HG03103 (cell line): ENCODE measurements around the gene PLCL2.
"Not testable (repeated sequence)": the region's sequence is repeated elsewhere in the genome, so short reads cannot be mapped to it uniquely, and the experiment has no call there.

Experiments used
- ATAC-seq: cut with Tn5 transposase; IDR thresholded peaks from one replicate; pipeline ENCODE4 v1.9.1; 2021; ENCODE audit warnings: low read depth; ENCODE audit not compliant: unreplicated experiment

PLCL2 gene

DNA sequence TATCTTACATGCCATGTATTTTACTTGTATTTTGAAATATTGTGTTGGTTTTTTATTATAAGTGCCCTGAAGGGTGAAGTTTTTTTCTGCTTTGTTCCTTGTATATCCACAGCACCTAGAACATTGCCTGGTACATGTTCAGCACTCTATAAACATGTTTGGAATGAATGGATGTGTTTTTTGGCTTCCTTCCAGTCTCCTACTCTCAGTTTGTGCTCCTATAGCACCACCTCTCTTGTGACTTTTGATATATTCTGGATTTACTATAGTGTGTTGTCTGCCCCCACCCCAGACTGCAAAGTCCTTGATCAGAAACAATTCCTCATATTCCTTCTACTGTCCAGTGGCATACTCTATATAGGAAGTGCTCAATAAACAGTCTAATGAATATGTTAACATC, 60.6 kb downstream of the PLCL2 start:
- ATAC-seq: no peak

DNA sequence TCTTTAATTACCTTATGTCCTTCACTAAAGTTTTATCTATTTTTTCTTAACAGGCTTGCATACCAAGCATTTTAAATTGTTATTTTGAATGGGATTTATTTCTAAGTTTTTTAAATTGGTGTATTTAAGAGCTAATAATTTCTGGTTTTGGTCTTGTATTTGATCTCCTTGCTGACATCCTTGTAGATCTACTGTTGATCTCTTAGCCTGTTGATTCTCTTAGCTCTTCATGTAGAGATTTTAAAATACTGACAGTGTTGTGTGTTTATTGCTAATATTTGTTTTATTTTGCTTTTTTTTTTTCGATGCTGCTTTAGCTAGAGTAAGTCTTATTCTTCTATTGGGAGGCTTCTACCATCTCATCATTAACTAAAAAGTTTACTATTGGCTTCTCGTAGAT, 65.5 kb downstream of the PLCL2 start:
- no peak for ATAC-seq

DNA sequence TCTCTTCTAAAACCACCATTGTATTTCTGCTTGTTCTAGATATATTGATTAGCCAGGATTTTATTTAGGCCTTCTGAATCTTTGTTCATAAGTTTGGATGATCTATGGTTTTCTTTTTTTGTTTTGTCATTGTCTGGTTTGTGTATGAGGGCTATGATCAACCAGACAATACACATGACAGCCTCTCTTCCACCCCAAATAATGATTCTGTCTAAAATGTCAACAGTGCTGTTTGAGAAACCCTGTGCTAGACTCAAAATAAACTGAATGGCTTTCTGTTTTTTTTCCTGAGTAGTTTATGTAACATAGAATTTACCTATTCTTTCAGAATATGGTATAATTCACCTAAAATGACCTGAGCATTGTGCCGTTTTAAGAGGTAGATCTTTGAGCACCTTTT, 66.1 kb downstream of the PLCL2 start:
- ATAC-seq: no peak

DNA sequence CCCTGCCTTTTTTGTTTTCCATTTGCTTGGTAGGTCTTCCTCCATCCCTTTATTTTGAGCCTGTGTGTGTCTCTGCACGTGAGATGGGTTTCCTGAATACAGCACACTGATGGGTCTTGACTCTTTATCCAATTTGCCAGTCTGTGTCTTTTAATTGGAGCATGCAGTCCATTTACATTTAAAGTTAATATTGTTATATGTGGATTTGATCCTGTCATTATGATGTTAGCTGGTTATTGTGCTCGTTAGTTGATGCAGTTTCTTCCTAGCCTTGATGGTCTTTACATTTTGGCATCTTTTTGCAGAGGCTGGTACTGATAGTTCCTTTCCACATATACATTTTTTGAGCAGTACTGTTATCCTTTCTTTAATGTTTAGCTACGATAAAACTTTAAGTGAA, 73.1 kb downstream of the PLCL2 start:
- not testable (repeated sequence) for ATAC-seq

DNA sequence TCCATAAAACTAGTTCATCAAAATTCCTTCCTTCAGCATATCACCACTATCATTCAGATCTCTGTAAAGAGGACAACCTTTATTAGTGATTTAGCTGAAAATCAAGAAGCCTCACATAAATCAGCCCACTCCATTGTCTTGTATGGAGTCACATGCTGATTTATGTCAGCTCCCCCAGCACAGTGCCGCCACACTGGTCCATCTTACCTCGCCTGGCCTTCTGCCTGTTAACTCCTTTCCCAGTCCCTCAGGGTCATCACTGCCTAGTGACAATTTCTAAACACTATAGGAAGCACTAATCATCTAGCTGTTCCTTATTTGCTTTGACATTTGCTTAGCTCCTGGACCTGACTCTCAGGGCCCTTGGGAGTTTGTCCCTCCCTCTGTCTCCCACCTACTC, 75.4 kb downstream of the PLCL2 start:
- no peak for ATAC-seq

DNA sequence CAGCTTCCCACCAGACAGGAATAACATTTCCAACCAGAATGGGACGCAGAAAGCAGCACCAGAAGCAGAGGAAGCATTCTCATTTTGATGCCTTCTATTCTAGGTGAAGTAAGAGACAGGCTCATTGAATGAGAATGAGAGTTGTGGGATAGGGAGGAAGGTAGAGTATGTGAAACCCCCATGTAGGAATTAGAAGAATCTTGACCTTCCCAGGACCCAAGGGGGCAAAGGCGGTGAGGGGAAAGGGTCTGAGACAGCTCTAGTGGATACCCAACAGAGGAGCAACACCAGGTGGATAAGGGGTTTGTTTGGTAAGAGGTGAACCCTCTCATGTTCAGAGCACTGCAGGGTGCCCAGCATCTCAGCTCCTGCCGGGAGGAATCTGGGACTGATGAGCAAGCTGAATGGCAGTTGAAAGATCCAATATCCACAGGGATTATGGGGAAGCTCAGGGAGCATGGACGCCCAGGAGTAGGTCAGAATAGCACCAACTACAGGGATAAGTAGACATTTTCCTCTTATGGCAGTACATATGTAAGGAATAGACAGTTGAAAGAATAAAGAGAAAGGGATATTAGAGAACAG, 77.0 kb downstream of the PLCL2 start:
- no peak for ATAC-seq

DNA sequence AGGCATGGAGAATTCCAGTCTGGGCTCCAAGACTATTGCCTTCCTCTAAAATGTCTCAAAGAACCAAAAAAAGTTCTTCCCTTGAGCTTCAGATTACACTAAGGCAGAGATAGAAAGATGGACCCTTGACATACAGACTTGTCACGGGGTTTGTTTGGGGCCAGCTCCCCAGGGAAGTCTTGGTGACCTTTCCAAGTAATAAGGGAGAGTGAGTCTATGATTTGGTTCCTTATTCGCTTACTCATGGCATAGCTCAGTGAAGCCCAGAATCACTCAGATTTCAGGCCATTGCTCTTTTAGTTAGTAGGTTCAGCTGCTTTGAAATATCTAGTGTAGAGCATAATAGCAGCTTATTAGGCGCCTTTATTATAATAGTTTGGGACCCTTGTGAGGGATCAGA, 90.3 kb downstream of the PLCL2 start:
- no peak for ATAC-seq

DNA sequence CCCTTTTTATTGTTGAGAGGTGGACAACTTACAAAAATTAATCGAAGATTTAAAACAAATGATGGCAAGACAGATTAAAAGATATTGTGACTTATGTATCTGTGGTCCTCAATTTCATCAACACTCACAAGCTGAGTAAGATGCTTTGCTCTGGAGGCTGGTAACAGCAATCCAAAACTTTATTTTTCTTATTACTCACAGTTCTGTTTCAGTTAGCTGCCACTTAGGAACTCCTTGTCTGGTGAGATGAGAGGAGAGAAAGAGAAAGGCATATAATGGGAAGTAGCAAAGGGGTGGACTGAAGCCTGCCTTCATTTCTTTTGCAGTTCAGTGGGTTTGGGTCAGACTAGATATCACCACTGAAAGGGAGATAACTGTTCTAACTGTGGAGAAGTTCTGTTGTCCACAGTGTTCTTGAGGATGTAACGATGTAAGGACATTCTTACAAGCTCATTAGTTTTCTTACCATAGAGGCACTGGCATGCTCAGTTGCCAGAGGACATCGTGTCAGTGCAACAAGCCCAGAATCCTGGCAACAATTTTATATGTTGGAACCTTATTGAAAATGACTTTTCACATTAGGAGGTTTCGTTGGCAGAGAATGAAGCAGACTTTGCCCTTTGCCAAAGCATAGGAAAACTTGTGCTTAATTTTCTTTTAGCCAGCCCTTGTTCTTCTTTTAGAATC, 93.6 kb downstream of the PLCL2 start:
- no peak for ATAC-seq

DNA sequence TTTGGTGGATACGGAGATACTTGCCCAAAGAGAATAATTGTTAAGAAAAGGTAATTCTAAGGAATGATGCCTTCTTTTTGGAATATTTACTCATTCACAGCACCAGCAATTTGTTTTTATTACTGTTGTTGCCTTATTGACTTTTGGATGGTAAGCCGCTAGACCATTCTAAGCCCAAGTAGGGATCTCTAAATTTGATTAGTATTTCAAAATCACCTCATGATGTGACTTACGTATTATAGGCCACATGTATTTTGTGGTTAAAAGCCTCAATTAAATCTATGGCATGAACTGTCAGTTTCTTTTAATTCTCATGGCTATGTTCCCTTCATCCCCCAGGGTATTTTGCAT, 94.1 kb downstream of the PLCL2 start:
- ATAC-seq: no peak

DNA sequence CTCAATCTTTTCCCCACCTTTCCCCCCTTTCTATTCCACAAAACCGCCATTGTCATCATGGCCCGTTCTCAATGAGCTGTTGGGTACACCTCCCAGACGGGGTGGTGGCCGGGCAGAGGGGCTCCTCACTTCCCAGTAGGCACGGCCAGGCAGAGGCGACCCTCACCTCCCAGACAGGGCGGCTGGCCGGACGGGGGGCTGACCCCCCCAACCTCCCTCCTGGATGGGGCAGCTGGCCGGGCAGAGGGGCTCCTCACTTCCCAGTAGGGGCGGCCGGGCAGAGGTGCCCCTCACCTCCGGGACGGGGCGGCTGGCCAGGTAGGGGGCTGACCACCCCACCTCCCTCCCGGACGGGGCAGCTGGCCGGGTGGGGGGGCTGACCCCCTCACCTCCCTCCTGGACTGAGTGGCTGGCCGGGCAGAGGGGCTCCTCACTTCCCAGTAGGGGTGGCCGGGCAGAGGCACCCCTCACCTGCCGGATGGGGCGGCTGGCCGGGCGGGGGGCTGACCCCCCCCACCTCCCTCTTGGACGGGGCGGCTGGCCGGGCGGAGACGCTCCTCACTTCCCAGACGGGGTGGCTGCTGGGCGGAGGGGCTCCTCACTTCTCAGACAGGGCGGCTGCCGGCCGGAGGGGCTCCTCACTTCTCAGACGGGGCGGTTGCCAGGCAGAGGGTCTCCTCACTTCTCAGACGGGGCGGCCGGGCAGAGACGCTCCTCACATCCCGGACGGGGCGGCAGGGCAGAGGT, 95.2 kb downstream of the PLCL2 start:
- not testable (repeated sequence) for ATAC-seq

DNA sequence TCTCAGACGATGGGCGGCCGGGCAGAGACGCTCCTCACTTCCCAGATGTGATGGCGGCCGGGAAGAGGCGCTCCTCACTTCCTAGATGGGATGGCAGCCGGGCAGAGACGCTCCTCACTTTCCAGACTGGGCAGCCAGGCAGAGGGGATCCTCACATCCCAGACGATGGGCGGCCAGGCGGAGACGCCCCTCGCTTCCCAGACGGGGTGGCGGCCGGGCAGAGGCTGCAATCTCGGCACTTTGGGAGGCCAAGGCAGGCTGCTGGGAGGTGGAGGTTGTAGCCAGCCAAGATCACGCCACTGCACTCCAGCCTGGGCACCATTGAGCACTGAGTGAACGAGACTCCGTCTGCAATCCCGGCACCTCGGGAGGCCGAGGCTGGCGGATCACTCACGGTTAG, 95.8 kb downstream of the PLCL2 start:
- not testable (repeated sequence) for ATAC-seq

DNA sequence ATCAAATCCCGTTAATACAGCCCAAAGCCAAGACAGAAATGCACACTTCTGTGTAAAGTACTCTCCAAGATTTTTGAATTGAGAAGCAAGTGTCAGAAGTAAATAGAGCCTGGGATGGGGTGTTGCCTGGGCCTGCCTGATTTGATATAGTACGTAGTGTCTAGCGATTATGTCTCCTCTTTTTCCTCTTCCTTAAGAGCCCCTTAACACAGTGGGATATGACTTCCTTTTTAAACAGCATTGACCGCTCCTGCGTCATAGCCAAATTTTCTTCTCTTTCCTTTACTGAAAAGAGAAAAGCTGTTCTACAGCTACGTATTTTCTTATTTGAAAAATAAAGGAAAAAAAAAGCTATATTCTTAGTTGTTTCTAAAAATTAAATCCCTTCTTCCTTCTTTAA, 97.7 kb downstream of the PLCL2 start:
- no peak for ATAC-seq

DNA sequence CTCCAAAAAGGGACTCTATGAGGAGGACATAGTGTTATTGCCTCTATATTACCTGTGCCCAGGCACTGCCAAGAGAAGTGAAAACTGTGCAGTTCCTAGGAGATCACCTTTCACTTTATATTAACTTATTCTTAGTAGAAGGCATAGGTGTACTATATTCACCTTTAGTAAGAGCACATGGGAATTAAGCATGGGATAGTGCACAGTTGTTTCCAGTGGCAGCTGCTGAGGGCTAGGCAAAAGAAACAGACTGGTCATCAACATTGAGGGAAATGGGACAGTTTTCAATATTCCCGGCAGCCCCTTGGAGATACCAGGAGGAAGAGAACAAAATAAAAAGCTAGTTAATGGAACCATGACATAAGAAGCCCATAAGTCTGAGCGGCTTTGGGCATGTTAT, 100.9 kb downstream of the PLCL2 start:
- no peak for ATAC-seq

DNA sequence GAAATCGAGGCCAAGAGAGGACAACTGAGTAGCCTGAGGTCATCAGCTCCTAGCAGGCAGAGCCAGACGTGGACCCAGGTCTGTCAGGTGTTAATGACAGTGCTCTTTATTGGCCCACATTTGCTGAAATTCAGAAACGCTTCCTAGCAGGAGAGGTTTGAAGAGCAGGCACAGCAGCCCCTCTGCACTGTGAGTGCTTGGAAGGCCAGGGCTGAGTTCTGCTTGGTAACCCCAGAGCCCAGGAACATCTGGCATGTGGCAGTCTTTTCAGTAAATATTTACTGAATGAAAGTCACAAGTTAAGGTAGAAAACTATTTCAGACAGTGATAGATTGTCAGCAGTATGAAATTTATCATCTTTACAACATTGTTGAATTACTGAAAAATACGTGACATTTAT, 102.4 kb downstream of the PLCL2 start:
- ATAC-seq: no peak

DNA sequence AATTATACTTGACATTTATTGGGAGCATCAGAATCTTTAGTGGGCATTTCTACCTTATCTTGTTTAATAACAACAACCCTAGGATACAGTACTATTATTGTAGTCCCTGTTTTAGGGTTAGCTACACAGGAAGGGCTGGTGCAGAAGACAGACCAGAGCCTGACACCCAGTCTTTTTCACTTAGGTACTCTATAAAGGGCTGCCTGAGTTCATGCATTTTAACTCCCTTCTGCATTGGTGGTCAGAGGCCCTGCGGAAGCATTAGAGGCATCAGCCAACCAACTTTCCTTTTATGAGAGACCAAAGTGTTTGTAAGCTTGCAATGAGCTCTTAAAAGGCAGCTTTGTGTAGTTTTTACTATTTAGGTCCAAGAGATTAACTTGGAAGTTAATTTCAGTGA, 105.4 kb downstream of the PLCL2 start:
- no peak for ATAC-seq

DNA sequence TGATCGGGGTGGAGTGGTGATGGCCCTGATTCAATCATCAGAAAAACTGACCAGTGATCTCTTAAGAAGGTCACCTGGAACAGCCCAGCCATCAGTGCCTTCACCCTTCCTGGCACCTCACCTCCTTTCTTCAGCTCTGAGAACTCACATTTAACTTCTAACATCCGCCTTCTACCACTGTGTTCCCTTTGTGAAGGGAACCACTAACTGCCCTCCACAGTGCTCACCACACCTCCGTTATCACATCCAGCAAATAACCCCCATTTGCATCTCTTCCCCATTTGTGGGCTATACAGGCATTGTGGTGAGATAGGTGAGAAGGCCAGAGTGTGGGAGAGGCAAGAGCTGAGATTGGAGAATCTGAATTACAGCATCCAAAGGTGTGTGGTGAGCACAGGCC, 107.4 kb downstream of the PLCL2 start:
- no peak for ATAC-seq

DNA sequence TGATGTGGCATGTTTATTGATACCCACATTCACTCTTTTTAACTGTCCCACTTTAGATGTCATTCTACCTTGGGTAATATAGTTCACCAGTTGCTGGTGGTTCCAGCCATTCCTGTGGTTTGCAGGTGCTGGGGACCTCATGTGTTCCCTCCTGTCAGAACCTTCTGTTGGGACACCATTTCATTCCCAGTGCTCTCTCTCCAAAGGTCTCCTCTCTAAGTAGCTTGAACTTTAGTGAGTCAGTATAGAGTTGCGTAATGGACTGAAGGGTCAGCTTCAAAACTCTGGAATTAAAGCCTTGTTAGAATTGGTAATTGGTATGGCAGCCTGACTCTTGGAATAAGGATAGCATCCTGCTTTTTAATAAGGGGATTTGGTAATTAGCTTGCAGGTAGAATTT, 108.5 kb downstream of the PLCL2 start:
- no peak for ATAC-seq

DNA sequence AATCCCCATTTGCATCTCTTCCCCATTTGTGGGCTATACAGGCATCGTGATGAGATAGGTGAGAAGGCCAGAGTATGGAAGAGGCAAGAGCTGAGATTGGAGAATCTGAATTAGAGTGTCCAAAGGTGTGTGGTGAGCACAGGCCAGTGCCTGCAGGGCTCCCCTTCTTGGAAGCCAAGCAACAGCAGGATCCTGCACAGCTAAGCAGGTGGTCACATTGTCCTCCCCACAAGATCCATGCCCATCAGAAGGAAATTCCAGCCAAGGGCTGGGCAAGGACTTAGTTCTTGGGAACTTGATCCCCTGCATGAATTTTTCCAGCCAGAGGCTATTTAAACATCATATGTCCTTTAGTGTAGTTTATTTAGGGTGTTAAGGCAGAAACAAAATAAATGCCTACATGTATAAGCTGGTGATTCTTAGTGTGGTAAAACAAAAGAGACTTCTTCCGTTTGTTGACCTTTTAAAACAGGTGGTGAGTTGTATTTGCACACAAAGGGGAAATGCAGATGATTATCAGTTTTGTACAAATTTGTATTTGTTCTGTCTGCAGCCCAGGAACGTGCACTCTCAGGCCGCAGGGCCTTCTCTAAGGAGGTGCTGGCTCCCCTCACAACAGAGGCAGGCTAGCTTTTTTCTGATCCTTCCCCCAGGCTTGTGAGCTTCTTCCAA, 110.2 kb downstream of the PLCL2 start:
- ATAC-seq: no peak

DNA sequence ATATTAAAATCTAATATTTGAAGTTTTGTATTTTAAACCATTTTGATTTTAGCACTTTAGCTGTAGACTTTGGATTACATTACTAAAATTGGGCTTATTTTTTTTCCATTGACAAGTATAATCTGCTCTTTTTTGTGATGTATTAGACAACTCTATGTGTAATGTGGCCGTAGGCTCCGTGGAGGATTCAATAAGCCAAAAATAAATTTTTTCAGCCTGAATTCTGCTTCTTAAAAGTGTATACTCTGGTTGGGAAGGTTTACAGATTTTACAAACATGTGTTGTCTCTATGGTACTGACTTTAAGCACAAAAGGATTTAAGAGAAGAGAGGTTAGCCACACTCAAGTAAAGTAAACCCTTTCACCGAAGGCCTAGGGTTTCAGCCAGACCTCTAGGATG, 110.8 kb downstream of the PLCL2 start:
- no peak for ATAC-seq

DNA sequence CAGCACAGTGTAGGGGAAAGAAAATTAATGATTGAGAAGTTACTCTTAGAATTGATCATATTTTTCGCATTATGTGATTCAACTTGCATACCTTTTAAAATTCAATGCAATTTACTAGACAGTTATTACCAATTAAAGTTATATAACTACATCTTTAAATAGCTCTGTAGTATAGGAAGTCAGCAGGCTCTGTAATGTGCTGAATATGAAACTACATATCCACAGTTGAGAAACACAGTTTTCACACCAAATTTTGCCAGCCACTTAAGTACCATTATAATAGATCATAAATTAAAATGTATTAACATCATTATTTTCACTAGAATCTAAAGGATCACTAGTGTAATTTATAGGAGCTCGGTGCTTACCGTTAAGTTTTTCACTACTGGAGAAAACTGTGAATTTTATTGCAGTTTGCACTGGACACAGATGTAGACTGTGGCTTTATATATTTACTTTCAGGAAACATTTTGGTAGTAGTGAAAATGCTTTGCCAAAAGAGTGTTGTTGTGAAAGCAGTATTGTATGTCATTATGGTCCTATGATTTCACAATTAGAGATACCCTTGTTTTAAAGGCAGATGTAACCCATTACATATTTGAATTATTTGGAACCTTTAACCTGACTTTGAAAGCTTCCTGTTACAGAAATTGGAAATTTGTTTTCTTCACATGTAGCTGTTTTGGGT, 113.6 kb downstream of the PLCL2 start:
- no peak for ATAC-seq

DNA sequence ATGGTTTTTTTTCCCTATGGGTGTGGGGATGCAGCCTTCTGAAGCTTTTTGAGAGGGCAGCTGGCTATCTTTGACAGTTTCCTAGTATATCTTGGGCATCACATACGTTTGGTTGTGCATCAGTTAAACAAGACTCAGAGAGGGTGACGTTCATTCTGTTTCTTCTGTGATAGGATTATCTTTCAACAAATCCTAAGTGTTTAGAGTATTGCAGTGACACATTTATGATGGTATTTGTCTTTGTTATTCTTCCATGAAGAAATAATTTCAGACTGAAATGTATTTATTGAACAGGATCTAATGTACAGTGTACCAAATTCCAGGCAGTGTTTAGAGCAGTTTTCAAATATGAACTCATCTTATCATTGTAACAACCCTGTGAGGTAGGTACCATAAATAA, 114.4 kb downstream of the PLCL2 start:
- no peak for ATAC-seq
